ENCODE results near the gene FAM107B. TPM values are rescaled to one million over a fixed set of nuclear protein-coding genes. Genes with fewer than 3 reads are reported as not detected.

FAM107B gene
- total and polyA plus RNA-seq, 2 experiments from 2014 or later: 11.0 to 17.6 TPM

DNA sequence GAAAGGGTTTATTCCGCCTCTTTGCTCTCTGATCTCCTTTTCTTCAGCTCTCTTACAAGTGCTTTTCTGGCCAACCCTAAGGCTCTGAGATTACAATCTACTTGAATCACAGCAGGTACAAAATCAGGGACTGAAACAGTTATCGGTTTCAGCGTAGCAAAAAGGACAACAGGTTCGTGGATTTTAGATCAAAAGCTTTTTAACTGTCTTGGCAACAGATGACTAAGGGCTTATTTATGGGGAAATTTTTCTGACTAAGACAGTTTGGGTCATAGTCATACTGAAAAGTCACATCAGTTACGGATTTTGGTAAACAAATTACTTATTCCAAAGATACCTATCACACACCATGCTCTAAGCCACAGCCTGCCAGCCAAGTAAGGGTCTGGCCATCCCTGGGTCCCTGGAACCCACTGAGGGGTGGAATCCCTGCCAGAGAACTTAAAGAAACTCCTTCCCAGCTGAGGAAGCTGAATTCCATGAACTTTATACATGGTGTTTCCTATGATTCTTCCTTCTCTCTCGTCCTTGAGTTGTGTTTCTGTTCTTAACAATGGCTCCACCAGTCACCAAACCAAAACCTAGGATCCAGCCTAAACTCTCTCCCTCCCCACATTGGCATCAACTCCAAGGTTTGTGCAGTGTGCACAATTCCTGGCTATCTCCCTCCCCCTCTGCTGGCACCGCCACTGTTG is 169.3 kb downstream of the FAM107B start:
- no peak for TF ChIP-seq JUNB (IDR thresholded peaks at IDR 0.05; ENCODE audit: unreplicated experiment)
- TF ChIP-seq STAT1 (IDR thresholded peaks at IDR 0.05; ENCODE audit: unreplicated experiment): no peak
- TF ChIP-seq EZH2 (IDR thresholded peaks at IDR 0.05; ENCODE audit: low read depth, unreplicated experiment): no peak
- TF ChIP-seq ZNF331 (CRISPR knock-in tag; IDR thresholded peaks at IDR 0.05; ENCODE audit: low read depth): no peak
- no peak for TF ChIP-seq NANOG (IDR thresholded peaks at IDR 0.05; ENCODE audit: borderline replicate concordance)
- TF ChIP-seq, protein P1, sequence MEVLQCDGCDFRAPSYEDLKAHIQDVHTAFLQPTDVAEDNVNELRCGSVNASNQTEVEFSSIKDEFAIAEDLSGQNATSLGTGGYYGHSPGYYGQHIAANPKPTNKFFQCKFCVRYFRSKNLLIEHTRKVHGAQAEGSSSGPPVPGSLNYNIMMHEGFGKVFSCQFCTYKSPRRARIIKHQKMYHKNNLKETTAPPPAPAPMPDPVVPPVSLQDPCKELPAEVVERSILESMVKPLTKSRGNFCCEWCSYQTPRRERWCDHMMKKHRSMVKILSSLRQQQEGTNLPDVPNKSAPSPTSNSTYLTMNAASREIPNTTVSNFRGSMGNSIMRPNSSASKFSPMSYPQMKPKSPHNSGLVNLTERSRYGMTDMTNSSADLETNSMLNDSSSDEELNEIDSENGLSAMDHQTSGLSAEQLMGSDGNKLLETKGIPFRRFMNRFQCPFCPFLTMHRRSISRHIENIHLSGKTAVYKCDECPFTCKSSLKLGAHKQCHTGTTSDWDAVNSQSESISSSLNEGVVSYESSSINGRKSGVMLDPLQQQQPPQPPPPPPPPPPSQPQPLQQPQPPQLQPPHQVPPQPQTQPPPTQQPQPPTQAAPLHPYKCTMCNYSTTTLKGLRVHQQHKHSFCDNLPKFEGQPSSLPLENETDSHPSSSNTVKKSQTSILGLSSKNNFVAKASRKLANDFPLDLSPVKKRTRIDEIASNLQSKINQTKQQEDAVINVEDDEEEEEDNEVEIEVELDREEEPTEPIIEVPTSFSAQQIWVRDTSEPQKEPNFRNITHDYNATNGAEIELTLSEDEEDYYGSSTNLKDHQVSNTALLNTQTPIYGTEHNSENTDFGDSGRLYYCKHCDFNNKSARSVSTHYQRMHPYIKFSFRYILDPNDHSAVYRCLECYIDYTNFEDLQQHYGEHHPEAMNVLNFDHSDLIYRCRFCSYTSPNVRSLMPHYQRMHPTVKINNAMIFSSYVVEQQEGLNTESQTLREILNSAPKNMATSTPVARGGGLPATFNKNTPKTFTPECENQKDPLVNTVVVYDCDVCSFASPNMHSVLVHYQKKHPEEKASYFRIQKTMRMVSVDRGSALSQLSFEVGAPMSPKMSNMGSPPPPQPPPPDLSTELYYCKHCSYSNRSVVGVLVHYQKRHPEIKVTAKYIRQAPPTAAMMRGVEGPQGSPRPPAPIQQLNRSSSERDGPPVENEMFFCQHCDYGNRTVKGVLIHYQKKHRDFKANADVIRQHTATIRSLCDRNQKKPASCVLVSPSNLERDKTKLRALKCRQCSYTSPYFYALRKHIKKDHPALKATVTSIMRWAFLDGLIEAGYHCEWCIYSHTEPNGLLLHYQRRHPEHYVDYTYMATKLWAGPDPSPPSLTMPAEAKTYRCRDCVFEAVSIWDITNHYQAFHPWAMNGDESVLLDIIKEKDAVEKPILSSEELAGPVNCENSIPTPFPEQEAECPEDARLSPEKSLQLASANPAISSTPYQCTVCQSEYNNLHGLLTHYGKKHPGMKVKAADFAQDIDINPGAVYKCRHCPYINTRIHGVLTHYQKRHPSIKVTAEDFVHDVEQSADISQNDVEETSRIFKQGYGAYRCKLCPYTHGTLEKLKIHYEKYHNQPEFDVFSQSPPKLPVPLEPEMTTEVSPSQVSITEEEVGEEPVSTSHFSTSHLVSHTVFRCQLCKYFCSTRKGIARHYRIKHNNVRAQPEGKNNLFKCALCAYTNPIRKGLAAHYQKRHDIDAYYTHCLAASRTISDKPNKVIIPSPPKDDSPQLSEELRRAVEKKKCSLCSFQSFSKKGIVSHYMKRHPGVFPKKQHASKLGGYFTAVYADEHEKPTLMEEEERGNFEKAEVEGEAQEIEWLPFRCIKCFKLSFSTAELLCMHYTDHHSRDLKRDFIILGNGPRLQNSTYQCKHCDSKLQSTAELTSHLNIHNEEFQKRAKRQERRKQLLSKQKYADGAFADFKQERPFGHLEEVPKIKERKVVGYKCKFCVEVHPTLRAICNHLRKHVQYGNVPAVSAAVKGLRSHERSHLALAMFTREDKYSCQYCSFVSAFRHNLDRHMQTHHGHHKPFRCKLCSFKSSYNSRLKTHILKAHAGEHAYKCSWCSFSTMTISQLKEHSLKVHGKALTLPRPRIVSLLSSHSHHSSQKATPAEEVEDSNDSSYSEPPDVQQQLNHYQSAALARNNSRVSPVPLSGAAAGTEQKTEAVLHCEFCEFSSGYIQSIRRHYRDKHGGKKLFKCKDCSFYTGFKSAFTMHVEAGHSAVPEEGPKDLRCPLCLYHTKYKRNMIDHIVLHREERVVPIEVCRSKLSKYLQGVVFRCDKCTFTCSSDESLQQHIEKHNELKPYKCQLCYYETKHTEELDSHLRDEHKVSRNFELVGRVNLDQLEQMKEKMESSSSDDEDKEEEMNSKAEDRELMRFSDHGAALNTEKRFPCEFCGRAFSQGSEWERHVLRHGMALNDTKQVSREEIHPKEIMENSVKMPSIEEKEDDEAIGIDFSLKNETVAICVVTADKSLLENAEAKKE (CRISPR knock-in tag; IDR thresholded peaks at IDR 0.05): no peak
- TF ChIP-seq CREB1 (CRISPR knock-in tag; IDR thresholded peaks at IDR 0.05; ENCODE audit: low read depth): no peak
- TF ChIP-seq EZH2phosphoT487 (IDR thresholded peaks at IDR 0.05; ENCODE audit: unreplicated experiment): no peak
- no peak for TF ChIP-seq REST (IDR thresholded peaks at IDR 0.05; ENCODE audit: unreplicated experiment)
- no peak for TF ChIP-seq ETS1 (IDR thresholded peaks at IDR 0.05)
- TF ChIP-seq, protein P2, sequence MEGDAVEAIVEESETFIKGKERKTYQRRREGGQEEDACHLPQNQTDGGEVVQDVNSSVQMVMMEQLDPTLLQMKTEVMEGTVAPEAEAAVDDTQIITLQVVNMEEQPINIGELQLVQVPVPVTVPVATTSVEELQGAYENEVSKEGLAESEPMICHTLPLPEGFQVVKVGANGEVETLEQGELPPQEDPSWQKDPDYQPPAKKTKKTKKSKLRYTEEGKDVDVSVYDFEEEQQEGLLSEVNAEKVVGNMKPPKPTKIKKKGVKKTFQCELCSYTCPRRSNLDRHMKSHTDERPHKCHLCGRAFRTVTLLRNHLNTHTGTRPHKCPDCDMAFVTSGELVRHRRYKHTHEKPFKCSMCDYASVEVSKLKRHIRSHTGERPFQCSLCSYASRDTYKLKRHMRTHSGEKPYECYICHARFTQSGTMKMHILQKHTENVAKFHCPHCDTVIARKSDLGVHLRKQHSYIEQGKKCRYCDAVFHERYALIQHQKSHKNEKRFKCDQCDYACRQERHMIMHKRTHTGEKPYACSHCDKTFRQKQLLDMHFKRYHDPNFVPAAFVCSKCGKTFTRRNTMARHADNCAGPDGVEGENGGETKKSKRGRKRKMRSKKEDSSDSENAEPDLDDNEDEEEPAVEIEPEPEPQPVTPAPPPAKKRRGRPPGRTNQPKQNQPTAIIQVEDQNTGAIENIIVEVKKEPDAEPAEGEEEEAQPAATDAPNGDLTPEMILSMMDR (conservative IDR thresholded peaks at IDR 0.05; ENCODE audit: low read depth in 2 of 2): no peak
- TF ChIP-seq ZNF114 (CRISPR knock-in tag; IDR thresholded peaks at IDR 0.05): no peak
- TF ChIP-seq POLR2AphosphoS5 (IDR thresholded peaks at IDR 0.05; ENCODE audit: low read depth): no peak
- peaks cover 27% of the 10 kb centered on the region for H3K79me2 ChIP-seq (replicated peaks; ENCODE audit: insufficient read depth)
- peaks cover 23% of the 10 kb centered on the region for H3K4me1 ChIP-seq (ENCODE audit: insufficient read depth)
- peaks cover 7% of the 10 kb centered on the region; the same call in 2 of the 3 replicates for H3K36me3 Mint-ChIP-seq (ENCODE audit: low read depth)
- H3F3A ChIP-seq (replicated peaks; ENCODE audit: low read depth): peaks cover 3% of the 10 kb centered on the region
- peaks cover 5% of the 10 kb centered on the region for H4K20me1 ChIP-seq (replicated peaks; ENCODE audit: insufficient read depth)
- H2AFZ ChIP-seq: no peak overlapping the region
- H3K4me3 ChIP-seq: peak overlapping the region; percentile 73
- peaks cover 3% of the 10 kb centered on the region; the same call in 1 of the 3 replicates for H3K9me3 Mint-ChIP-seq
- H3K9me2 ChIP-seq (ENCODE audit: insufficient read depth): no peaks in the 10 kb centered on the region
- H3K4me3 Mint-ChIP-seq: peak overlapping the region; percentile 85
- H3K27me3 Mint-ChIP-seq (ENCODE audit: insufficient read depth, low read depth, poor library complexity): peaks cover 20% of the 10 kb centered on the region
- ATAC-seq (no peak), DNase-seq (ENCODE audit: low spot score) (peak; percentile 14)
- H3K27ac Mint-ChIP-seq: no peak overlapping the region
- no peak overlapping the region for H3K27ac ChIP-seq (ENCODE audit: low read depth)
- H3K27me3 ChIP-seq (ENCODE audit: insufficient read depth): peaks cover 33% of the 10 kb centered on the region
- H3K4me2 ChIP-seq: peak overlapping the region; percentile 91
- H3K4me1 Mint-ChIP-seq: peaks cover 26% of the 10 kb centered on the region
- H3K36me3 ChIP-seq (ENCODE audit: insufficient read depth): no peaks in the 10 kb centered on the region

All from GM23338 (cell line).